Measurements from ENCODE around the gene RNPEPL1.

The RNPEPL1 gene

GRCh38 chr2:240554767-240555493 lies 13.4 kb upstream of the RNPEPL1 start:
- H3K27ac ChIP-seq (ENCODE audit: low read length, poor library complexity, severe bottlenecking), result no peak overlapping the region
- H2AFZ ChIP-seq (ENCODE audit: low read depth, low read length), result no peak overlapping the region
- no peak overlapping the region for H3K18ac ChIP-seq (ENCODE audit: low read depth in 1 of 2, low read length in 2 of 2)
- no peaks in the 10 kb centered on the region for H3K9me3 ChIP-seq (ENCODE audit: control insufficient read depth, low read length)
- H3K4me1 ChIP-seq (ENCODE audit: control insufficient read depth, insufficient read depth, low read depth, low read length), result peaks cover 36% of the 10 kb centered on the region
- no peak overlapping the region for H3K9ac ChIP-seq (ENCODE audit: low read length)
- H3K36me3 ChIP-seq (ENCODE audit: control insufficient read depth in 1 of 2, insufficient read depth in 2 of 2, low read depth in 1 of 2, low read length in 2 of 2), result peaks cover 33 to 34% of the 10 kb centered on the region in 2 experiments
- H2BK12ac ChIP-seq (ENCODE audit: low read length in 2 of 2), result no peak overlapping the region
- H4K91ac ChIP-seq (ENCODE audit: low read length), result no peak overlapping the region
- H3K4ac ChIP-seq (ENCODE audit: low read depth in 1 of 2, low read length in 2 of 2), result peak overlapping the region in 1 of 2 experiments; percentile 24
- DNase-seq, result no peak
- no peaks in the 10 kb centered on the region for H3K27me3 ChIP-seq (ENCODE audit: control insufficient read depth in 1 of 2, insufficient read depth in 1 of 2, low read length in 2 of 2)
- H2BK5ac ChIP-seq (ENCODE audit: low read depth, low read length, poor library complexity, severe bottlenecking), result no peak overlapping the region
- WGBS, result 95% methylated on average over 15 of the region's 17 CpGs
- H2AK5ac ChIP-seq (ENCODE audit: low read length, severe bottlenecking), result no peak overlapping the region
- no peak overlapping the region for H4K8ac ChIP-seq (ENCODE audit: low read length)
- H3K4me2 ChIP-seq (ENCODE audit: low read length, poor library complexity, severe bottlenecking), result no peak overlapping the region
- H3K14ac ChIP-seq (ENCODE audit: low read length in 2 of 2), result no peak overlapping the region
- H2BK15ac ChIP-seq (ENCODE audit: low read depth, poor library complexity, severe bottlenecking), result no peak overlapping the region
- H3K23ac ChIP-seq (ENCODE audit: low read length in 2 of 2), result peak overlapping the region in 1 of 2 experiments; percentile 46
- no peak overlapping the region for H3K4me3 ChIP-seq (ENCODE audit: insufficient read depth in 1 of 2, low read depth in 1 of 2, low read length in 2 of 2)
- H2BK120ac ChIP-seq (ENCODE audit: low read depth, low read length), result no peak overlapping the region
- H3K79me1 ChIP-seq (replicated peaks; ENCODE audit: low read length, poor library complexity, severe bottlenecking), result peaks cover 61% of the 10 kb centered on the region

- Histone ChIP-seq H3K27me3 (ENCODE audit: control insufficient read depth in 1 of 2, insufficient read depth in 1 of 2, low read length in 2 of 2) (no peaks in the 10 kb centered on the region), H3K9ac (ENCODE audit: low read length) (no peak overlapping the region), H3K27ac (ENCODE audit: low read length, poor library complexity, severe bottlenecking) (no peak overlapping the region), H3K18ac (ENCODE audit: low read depth in 1 of 2, low read length in 2 of 2) (no peak overlapping the region), H2BK15ac (ENCODE audit: low read depth, poor library complexity, severe bottlenecking) (no peak overlapping the region), H2BK5ac (ENCODE audit: low read depth, low read length, poor library complexity, severe bottlenecking) (no peak overlapping the region), H3K23ac (ENCODE audit: low read length in 2 of 2) (no peak overlapping the region), H3K9me3 (ENCODE audit: control insufficient read depth, low read length) (no peaks in the 10 kb centered on the region), H4K8ac (ENCODE audit: low read length) (no peak overlapping the region), H3K79me1 (replicated peaks; ENCODE audit: low read length, poor library complexity, severe bottlenecking) (peaks cover 61% of the 10 kb centered on the region), H2BK12ac (ENCODE audit: low read length in 2 of 2) (no peak overlapping the region), H4K91ac (ENCODE audit: low read length) (no peak overlapping the region), H2AK5ac (ENCODE audit: low read length, severe bottlenecking) (no peak overlapping the region), H3K4me3 (ENCODE audit: insufficient read depth in 1 of 2, low read depth in 1 of 2, low read length in 2 of 2) (no peak overlapping the region), H3K36me3 (ENCODE audit: control insufficient read depth in 1 of 2, insufficient read depth in 2 of 2, low read depth in 1 of 2, low read length in 2 of 2) (peaks cover 32 to 34% of the 10 kb centered on the region in 2 experiments), H3K14ac (ENCODE audit: low read length in 2 of 2) (no peak overlapping the region), H3K4ac (ENCODE audit: low read depth in 1 of 2, low read length in 2 of 2) (peak overlapping the region in 1 of 2 experiments; percentile 24), H3K4me2 (ENCODE audit: low read length, poor library complexity, severe bottlenecking) (no peak overlapping the region), H3K4me1 (ENCODE audit: control insufficient read depth, insufficient read depth, low read depth, low read length) (peaks cover 40% of the 10 kb centered on the region), H2AFZ (ENCODE audit: low read depth, low read length) (no peak overlapping the region), H2BK120ac (ENCODE audit: low read depth, low read length) (no peak overlapping the region)
- WGBS, result 87% methylated on average over 12 of the region's 16 CpGs
- DNase-seq, result no peak
Measured at GRCh38 chr2:240555541-240556250, 12.6 kb upstream of the RNPEPL1 start.

- Histone ChIP-seq H4K8ac (ENCODE audit: low read length) (no peak overlapping the region), H2BK15ac (ENCODE audit: low read depth, poor library complexity, severe bottlenecking) (peak overlapping the region; percentile 64), H3K4ac (ENCODE audit: low read depth in 1 of 2, low read length in 2 of 2) (no peak overlapping the region), H4K91ac (ENCODE audit: low read length) (no peak overlapping the region), H3K4me1 (ENCODE audit: control insufficient read depth, insufficient read depth, low read depth, low read length) (peaks cover 40% of the 10 kb centered on the region), H2BK5ac (ENCODE audit: low read depth, low read length, poor library complexity, severe bottlenecking) (no peak overlapping the region), H2BK12ac (ENCODE audit: low read length in 2 of 2) (no peak overlapping the region), H3K27me3 (ENCODE audit: control insufficient read depth in 1 of 2, insufficient read depth in 1 of 2, low read length in 2 of 2) (no peaks in the 10 kb centered on the region), H3K27ac (ENCODE audit: low read length, poor library complexity, severe bottlenecking) (no peak overlapping the region), H2AFZ (ENCODE audit: low read depth, low read length) (no peak overlapping the region), H3K9ac (ENCODE audit: low read length) (peak overlapping the region; percentile 73), H3K4me2 (ENCODE audit: low read length, poor library complexity, severe bottlenecking) (no peak overlapping the region), H3K79me1 (replicated peaks; ENCODE audit: low read length, poor library complexity, severe bottlenecking) (peaks cover 59% of the 10 kb centered on the region), H3K36me3 (ENCODE audit: control insufficient read depth in 1 of 2, insufficient read depth in 2 of 2, low read depth in 1 of 2, low read length in 2 of 2) (peaks cover 24 to 34% of the 10 kb centered on the region in 2 experiments), H2BK120ac (ENCODE audit: low read depth, low read length) (no peak overlapping the region), H3K4me3 (ENCODE audit: insufficient read depth in 1 of 2, low read depth in 1 of 2, low read length in 2 of 2) (peak overlapping the region in 1 of 2 experiments; percentile 71), H3K14ac (ENCODE audit: low read length in 2 of 2) (no peak overlapping the region), H3K18ac (ENCODE audit: low read depth in 1 of 2, low read length in 2 of 2) (no peak overlapping the region), H3K23ac (ENCODE audit: low read length in 2 of 2) (no peak overlapping the region), H2AK5ac (ENCODE audit: low read length, severe bottlenecking) (no peak overlapping the region), H3K9me3 (ENCODE audit: control insufficient read depth, low read length) (no peaks in the 10 kb centered on the region)
- peak; percentile 37 for DNase-seq
- 57% methylated on average over 9 of the region's 9 CpGs for WGBS
Measured at GRCh38 chr2:240556553-240557100, 11.7 kb upstream of the RNPEPL1 start.

- Histone ChIP-seq H3K9me3 (ENCODE audit: control insufficient read depth, low read length) (no peaks in the 10 kb centered on the region), H3K27me3 (ENCODE audit: control insufficient read depth in 1 of 2, insufficient read depth in 1 of 2, low read length in 2 of 2) (no peaks in the 10 kb centered on the region), H3K79me1 (replicated peaks; ENCODE audit: low read length, poor library complexity, severe bottlenecking) (peaks cover 59% of the 10 kb centered on the region), H2AFZ (ENCODE audit: low read depth, low read length) (no peak overlapping the region), H3K4ac (ENCODE audit: low read depth in 1 of 2, low read length in 2 of 2) (no peak overlapping the region), H3K27ac (ENCODE audit: low read length, poor library complexity, severe bottlenecking) (no peak overlapping the region), H2BK12ac (ENCODE audit: low read length in 2 of 2) (no peak overlapping the region), H3K18ac (ENCODE audit: low read depth in 1 of 2, low read length in 2 of 2) (no peak overlapping the region), H2BK120ac (ENCODE audit: low read depth, low read length) (no peak overlapping the region), H2BK5ac (ENCODE audit: low read depth, low read length, poor library complexity, severe bottlenecking) (no peak overlapping the region), H3K4me1 (ENCODE audit: control insufficient read depth, insufficient read depth, low read depth, low read length) (peaks cover 40% of the 10 kb centered on the region), H4K91ac (ENCODE audit: low read length) (no peak overlapping the region), H3K9ac (ENCODE audit: low read length) (peak overlapping the region; percentile 73), H3K4me2 (ENCODE audit: low read length, poor library complexity, severe bottlenecking) (peak overlapping the region; percentile 97), H3K23ac (ENCODE audit: low read length in 2 of 2) (peak overlapping the region in 1 of 2 experiments; percentile 29), H3K14ac (ENCODE audit: low read length in 2 of 2) (no peak overlapping the region), H3K4me3 (ENCODE audit: insufficient read depth in 1 of 2, low read depth in 1 of 2, low read length in 2 of 2) (peak overlapping the region; percentile 54 to 71), H3K36me3 (ENCODE audit: control insufficient read depth in 1 of 2, insufficient read depth in 2 of 2, low read depth in 1 of 2, low read length in 2 of 2) (peaks cover 18 to 34% of the 10 kb centered on the region in 2 experiments), H2BK15ac (ENCODE audit: low read depth, poor library complexity, severe bottlenecking) (no peak overlapping the region), H2AK5ac (ENCODE audit: low read length, severe bottlenecking) (no peak overlapping the region), H4K8ac (ENCODE audit: low read length) (peak overlapping the region; percentile 60)
- 65% methylated on average over 51 of the region's 51 CpGs for WGBS
- DNase-seq, result no peak
Measured at GRCh38 chr2:240557101-240557751, 11.1 kb upstream of the RNPEPL1 start.
